NCI-H2081 (cell line): ENCODE results near the gene OLFML2A.
"Not testable (repeated sequence)": the region's sequence is repeated elsewhere in the genome, so short reads cannot be mapped to it uniquely, and the experiment has no call there.

ENCODE experiments used
- DNase-seq, 2 experiments: peaks; one replicate each; lab custom pipeline; 2025; lab: John Stamatoyannopoulos, UW

Gene OLFML2A

GRCh38 chr9:124761196-124761595 is 15.7 kb upstream of the OLFML2A start:
- no peak for DNase-seq

GRCh38 chr9:124761710-124762109 is 15.2 kb upstream of the OLFML2A start:
- no peak for DNase-seq

GRCh38 chr9:124762633-124763032 is 14.3 kb upstream of the OLFML2A start:
- DNase-seq: no peak

- peak in 1 of 2 experiments; percentile 13 for DNase-seq
These were observed 12.0 kb upstream of the OLFML2A start for GRCh38 chr9:124764774-124765438.

- no peak for DNase-seq
These were observed 11.5 kb upstream of the OLFML2A start for GRCh38 chr9:124765439-124765835.

DNA sequence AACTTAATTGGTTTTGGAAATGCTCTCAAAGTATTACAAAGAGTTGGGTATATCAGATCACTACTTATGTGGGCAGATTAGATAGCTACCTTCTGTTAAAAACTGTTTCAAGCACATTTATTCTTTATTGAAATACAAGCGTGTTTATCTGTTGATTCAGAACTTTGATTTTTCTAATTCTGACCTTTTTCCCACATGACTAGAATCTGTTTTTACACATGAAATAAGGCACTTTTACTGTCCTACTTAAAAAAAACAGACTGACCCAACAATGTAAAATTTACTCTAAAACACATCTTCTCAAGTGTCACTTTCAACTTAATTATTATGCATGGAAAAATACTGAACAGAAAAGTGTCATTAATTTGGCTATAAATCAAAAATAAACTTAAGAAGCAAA is 10.6 kb upstream of the OLFML2A start:
- no peak for DNase-seq

GRCh38 chr9:124766815-124767554 is 9.9 kb upstream of the OLFML2A start:
- no peak for DNase-seq

DNA sequence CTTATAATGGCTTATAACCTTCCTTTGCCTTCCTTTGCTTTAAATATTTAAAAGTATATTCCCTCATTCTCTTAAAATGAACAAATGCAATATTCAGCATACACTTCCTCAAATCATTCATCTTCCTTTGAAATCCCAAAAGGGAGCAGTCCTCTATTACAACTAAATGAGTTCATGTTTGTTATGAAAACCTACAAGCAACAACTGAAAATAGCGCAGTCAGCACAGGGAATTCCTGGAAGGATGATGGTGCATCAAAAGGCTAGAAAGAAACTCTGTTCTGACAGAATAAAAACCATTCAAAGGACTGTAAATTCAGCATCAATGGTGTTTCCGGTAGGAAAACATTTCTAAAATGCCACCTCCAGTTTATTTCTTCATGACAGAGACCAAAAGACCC is 9.1 kb upstream of the OLFML2A start:
- no peak for DNase-seq

DNA sequence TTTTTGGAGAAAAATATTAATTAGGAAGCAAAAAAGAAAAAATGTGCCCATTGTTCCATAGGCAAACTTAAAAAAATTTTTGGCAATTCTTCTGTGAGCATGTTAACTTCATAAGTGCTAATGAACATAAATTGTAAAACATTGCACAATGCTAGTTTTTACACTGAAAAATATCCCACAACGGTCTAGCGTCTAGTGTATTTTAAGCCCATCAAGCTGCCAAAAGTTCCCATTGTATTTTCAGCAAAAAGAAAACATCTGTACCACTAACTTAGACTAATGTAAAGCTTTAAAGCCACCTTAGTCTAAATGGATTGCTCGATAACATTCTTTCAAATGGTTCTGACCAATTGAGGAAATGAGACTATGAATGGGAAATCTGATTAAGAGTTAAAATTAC is 8.6 kb upstream of the OLFML2A start:
- no peak for DNase-seq

- DNase-seq: peak in 1 of 2 experiments; percentile 27
These were observed 8.0 kb upstream of the OLFML2A start for GRCh38 chr9:124768750-124769548.

DNA sequence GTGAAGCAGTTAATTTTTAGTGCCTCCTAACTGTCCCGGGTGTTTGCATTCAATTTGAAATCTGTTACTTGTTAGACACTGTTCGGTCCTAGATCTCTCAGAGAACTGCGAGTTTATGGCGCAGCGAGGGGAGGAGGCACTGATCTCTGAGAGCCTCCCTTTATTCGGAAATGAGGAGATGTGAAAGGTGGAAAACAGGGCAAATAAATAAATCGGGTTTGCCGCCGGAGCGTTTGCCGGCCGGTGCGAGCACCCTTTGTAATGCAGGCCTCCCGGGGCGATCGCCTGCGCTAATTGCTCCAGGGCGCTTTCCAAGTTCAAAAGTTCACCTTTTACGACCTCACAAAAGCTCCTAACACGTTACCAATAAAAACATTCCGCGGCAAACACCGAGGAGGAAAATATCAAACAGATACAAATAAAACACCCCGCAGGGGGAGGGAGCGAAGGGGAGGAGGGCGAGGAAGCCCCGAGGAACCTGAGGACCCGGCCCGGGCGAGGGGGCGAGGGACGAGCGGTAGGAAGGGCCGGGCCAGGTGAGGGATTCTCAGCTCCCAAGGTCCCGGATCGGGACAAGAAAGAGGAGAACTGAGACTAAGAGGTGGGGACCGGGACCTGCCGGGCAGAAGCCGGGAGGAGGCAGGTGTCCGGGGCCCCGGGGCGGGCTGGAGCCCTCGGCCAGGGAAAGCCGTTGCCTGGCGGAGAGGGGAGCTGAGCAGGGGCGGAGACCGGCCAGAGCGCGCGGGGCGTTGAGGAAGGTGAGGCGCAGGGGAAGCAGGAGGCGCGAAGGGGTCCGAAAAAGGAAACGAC is 7.2 kb upstream of the OLFML2A start:
- peak in 1 of 2 experiments; percentile 53 for DNase-seq

GRCh38 chr9:124770359-124771020 is 6.4 kb upstream of the OLFML2A start:
- no peak for DNase-seq

GRCh38 chr9:124771021-124771866 is 5.7 kb upstream of the OLFML2A start, which contains the start of gene NR6A1:
NR6A1 (minus strand) TSS chr9:124771311.
- peak; percentile 95 to 97 for DNase-seq

GRCh38 chr9:124771867-124772679 is 4.9 kb upstream of the OLFML2A start:
- peak; percentile 62 to 71 for DNase-seq

- DNase-seq: not testable (repeated sequence)
These were observed 4.1 kb upstream of the OLFML2A start for GRCh38 chr9:124772877-124773276.

DNA sequence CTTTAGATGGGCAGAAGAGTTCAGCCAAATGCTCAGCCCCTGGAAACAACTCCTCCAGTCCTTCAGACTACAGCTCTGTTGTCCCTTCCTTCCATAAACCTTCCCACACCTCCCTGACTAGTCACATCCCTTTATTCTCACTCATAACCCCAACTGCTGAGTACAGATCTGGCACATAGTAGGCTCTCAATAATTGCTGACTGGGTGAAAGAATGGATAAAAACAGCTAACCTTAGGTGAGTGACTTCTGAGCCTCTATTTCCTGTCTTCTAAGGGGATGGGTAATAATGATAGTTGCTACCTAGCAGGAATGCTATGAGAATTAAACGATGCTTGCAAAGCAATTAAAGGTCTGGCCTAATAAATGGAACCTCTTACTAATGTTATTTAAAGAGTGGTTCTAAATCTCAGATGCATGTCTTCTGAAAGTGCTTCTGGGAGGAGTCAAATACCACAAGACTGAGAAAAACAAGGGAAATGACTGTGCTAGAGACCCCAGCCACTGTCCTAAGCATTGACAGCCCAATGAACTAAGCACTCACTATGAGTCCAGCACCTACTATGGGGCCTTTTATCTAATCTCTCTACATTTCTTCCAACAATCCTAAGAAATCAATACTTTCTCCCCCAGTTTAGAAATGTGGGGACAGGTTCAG is 3.3 kb upstream of the OLFML2A start:
- DNase-seq: no peak

DNA sequence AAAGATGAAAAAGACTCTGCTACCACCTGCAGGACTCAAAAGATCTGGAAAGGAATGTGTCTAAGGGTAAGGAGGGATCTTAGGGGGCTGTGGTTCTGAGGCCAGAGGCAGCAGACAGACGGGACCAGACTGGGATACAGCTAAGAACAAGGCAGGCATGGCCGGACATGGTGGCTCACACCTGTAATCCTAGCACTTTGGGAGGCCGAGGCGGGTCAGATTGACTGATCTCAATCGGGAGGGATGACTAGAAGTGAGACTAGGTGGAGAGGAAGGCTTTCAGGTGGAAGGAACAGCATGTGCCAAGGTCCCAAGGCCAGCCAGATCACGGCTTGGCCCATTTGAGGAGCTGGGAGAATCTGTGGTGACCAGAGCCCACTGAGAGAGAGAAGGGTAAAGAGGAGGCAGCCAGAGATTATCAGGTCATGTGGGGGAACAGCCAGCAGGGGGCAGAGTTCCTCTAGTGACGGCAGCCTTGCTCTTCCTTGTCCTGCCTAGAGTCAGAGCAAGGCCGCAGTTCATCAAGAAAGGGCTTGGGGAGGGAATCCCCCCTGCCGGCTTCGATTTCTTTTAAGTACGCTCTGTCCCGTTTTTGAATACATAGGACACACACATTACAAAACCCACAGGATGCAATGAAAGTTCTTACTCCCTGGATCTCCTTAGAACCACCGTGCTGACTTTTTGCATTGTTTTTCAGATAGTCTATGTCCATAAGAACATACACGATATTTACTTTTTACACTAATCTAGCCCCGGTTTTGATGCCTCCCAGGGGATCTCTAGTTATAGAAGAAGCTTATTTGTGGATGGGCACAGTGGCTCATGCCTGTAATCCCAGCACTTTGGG is 2.6 kb upstream of the OLFML2A start:
- peak; percentile 67 to 70 for DNase-seq

GRCh38 chr9:124776618-124776953 is 347 bp upstream of the OLFML2A start:
- no peak for DNase-seq
